Inferior parietal cortex (tissue), 1 donor: Measurements from ENCODE around the gene BAD.

ENCODE experiments used
- DNase-seq: peaks from one replicate; pipeline ENCODE4 v3.0.0-alpha.2; 2016; ENCODE audit errors: extremely low spot score

The BAD gene

DNA sequence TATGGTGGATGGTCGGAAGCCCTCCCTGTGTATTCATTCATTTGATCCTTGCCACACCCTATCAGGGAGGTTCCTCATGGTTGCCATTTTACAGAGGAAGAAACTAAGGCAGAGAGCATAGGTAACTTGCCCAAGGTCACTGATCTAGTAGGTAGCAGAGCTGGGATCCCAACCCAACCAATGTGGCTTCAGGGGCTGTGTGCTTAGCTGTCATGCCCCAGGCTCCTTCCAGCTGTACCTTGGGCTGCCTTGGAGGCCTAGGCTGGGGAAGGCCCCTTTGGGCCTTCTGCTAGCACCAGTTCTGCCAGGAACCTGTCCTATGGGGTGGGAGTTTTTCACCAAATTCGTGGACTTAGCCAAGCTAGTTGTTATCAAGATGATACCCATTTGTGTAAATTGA lies 8.6 kb downstream of the BAD start:
- no peak for DNase-seq

DNA sequence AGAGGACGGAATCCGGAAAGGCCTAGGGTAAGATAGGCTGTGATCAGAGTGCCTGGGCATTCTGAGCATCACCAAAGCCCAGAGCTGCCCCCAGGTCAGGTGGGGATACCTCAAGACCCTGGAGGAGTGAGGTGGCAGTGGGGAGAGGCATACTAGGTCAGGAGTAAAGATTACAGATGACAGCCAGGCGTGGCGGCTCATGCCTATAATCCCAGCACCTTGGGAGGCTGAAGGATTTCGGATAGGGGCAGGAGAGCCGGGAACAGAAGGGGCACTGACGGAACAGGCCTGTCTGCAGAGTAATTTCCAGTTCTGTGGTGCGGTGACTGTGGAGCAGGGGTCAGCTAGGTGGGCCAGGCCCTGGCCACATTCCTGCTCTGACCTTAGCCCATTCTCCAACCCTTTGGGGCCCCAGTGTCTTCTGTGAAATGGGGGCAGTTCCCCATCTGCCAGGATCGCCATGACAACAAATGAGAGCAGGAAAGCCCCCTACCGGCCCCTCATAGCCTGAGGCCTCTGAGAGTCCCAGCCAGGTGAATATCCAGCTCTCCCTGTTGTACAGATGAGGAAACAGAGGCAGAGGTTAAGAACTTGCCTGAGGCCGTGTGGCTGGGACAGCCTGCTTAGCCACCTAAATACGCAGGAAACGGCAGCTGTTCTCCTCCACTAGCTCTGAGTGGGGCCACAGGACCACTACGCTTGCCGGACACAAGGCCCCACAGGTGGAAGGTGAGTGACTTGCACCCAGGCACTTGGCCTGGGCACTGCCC lies 9.2 kb downstream of the BAD start:
- DNase-seq, result no peak

- DNase-seq, result peak; percentile 100
Measured at GRCh38 chr11:64269540-64270220, 14.8 kb downstream of the BAD start.

DNA sequence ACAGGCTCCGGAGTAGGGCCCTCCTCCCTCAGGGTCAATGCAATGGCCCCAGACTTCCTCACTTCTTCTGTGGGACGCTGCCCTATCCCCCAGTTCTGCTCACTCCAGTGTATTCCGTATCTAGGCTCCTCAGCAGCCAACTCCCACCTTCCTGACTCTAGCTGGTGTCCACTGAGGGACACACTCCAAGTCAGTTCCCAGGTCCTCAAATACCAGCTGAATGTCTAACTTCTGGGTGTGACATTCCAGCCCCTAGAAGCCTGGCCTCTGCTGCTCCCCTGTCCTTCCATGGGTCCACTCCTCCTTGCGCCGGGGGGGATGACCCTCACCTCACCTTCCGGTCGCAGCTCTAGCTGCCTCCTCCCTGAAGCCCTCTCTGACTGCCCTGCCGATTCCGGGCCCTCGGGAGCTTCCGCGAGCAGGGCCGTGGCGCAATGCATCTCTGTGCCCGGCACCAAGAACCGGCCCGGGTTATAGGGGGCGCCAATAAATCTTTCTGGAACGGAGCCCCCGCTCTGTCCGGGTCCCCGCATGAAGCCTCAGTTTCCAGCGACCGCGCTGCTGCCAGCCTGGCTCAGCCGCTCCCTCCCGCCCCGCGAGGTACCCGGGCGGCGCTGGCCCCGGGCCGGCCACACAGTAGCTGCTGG lies 15.4 kb downstream of the BAD start:
- DNase-seq, result no peak

GRCh38 chr11:64268025-64268892 lies 16.2 kb downstream of the BAD start:
- DNase-seq, result no peak

GRCh38 chr11:64267207-64267945 lies 17.1 kb downstream of the BAD start:
- DNase-seq, result no peak

DNA sequence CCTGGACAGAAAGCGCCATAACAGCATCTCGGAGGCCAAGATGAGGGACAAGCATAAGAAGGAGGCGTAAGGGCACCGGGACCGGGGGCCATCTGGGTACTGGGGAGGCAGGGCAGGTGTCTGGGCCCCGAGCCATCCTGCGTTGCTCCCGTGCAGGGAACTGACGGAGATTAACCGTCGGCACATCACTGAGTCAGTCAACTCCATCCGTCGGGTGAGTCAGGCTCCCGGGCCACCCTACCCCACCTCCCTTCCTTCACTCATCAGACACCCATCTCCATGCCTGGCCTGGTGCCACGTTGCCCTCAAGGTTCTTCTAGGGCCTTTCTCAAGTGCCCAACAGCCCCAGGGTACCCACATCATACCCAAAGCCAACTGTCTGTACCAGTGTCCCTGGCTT lies 18.1 kb downstream of the BAD start:
- DNase-seq, result no peak

GRCh38 chr11:64265176-64266160 lies 19.0 kb downstream of the BAD start:
- no peak for DNase-seq

- DNase-seq, result no peak
Measured at GRCh38 chr11:64264371-64264852, 20.1 kb downstream of the BAD start.

GRCh38 chr11:64263947-64264317 lies 20.5 kb downstream of the BAD start:
- DNase-seq, result no peak

DNA sequence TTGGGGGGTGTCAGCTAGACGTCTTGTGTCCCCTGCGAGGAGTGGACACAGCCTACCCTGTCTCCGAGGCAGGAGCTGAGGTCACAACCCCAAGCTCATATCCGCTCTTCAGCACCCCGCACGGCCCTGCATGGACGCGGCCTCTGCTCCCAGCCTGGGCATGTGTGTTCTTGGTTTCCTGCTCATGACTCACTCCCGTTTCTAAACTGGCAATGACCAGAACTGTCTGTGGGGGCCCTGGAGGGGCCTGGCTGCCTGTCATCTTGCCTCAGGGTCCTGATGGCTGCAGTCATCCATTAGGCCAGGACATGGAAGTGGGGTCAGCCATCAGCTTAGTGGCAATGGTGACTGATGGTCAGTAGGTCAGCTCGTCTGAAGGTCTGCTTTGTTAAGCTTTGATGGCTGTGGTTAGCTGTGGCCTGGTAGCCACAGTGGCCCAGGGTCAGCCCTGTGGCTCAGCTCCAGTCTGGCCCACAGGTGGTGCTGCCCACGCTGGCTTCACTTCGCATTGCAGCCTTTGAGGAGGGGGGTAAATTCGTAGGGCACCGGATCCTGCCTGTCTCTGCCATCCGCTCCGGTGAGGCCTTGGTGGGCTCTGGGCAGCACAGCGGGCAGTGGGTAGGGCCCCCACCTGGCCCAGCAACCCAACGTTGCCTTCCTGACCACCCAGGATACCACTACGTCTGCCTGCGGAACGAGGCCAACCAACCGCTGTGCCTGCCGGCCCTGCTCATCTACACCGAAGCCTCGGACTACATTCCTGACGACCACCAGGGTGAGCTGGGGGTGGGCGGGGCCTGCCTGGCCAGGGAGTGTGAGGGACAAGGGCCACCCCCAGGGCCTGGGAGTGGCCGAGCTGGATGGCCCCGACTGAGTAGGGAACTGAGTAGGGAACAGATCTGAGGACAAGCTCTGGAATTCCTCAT lies 21.2 kb downstream of the BAD start:
- DNase-seq, result no peak

GRCh38 chr11:64262271-64263002 lies 22.0 kb downstream of the BAD start:
- no peak for DNase-seq

GRCh38 chr11:64261556-64262080 lies 22.8 kb downstream of the BAD start:
- DNase-seq, result no peak

DNA sequence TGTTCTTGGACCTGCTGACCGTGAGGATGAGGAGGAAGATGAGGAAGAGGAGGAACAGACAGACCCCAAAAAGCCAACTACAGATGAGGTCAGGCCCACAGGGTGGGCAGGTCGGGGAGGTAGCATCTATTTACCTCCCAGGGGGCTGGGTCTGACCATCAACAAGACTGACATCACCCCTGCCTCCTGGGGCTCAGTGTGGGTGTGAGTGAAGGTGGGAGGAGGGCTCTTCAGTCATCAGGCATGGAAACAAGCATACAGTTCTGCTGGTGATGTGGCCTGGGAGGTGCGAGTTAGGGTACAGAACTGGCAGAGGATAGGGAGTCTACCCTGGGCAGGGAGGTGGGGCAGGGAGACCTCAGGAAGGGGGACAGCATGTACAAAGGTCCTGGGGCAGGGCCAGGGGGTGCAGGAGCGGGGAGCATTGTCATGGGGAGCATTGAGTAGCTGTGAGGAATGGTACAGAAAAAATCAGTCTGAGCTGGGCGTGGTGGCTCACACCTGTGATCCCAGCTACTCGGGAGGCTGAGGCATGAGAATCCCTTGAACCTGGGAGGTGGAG lies 24.2 kb downstream of the BAD start:
- no peak for DNase-seq

DNA sequence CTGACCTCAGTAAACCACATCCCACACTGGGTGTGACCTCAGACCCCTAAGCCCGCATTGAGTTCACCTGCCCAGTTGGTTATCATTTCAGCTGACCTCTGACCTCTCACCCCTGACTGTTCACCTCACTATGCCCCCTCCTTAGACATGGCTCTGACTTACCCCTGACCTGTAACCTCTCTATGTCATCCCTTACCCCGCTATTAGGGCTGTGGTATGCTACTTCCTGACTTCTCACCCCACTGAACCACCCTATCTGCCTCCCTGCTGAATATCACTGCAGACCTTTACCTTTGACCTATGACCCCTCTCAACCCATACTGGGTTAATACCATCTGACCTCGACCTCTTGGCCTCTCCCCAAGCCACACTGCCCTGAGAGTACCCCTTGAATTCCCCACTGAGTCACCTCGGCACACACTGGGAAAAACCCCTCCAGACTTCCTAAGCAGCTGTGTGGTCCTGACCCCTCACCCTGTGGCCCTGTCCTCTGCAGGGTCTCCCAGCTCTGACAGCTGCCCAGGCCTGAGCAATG lies 24.9 kb downstream of the BAD start:
- DNase-seq, result no peak

GRCh38 chr11:64258946-64259532 lies 25.4 kb downstream of the BAD start:
- DNase-seq, result no peak

GRCh38 chr11:64258356-64258755 lies 26.1 kb downstream of the BAD start:
- no peak for DNase-seq
